A673 (cell line): ENCODE measurements around the gene AGXT2.

Experiments used
- CTCF ChIP-seq: fragments of 300-800, 200-600 bp; sonication (generic); conservative IDR thresholded peaks from 2 replicates; pipeline ENCODE4 v1.5.1; 2017; ENCODE audit warnings: low read depth, mild to moderate bottlenecking, antibody characterized with exemption, low read length, moderate library complexity, mixed read lengths
- EZH2 ChIP-seq: fragments of 200-600 bp; sonication (generic); IDR thresholded peaks from 2 replicates; pipeline ENCODE4 v1.6.1; 2017; ENCODE audit warnings: borderline replicate concordance, low read depth, mild to moderate bottlenecking, mixed read lengths, antibody characterized with exemption, low read length; ENCODE audit not compliant: poor library complexity, severe bottlenecking

- TF ChIP-seq CTCF (no peak), EZH2 (no peak)
Measured at GRCh38 chr5:34991486-34992238, 56.1 kb downstream of the AGXT2 start.
